ENCODE data around the gene MAD1L1. TPM values are rescaled to one million over a fixed set of nuclear protein-coding genes. Genes with fewer than 3 reads are reported as not detected.

MAD1L1 gene
- total and polyA plus RNA-seq, 10 donors, result 47.3 to 118 (median 68.2) TPM

DNA sequence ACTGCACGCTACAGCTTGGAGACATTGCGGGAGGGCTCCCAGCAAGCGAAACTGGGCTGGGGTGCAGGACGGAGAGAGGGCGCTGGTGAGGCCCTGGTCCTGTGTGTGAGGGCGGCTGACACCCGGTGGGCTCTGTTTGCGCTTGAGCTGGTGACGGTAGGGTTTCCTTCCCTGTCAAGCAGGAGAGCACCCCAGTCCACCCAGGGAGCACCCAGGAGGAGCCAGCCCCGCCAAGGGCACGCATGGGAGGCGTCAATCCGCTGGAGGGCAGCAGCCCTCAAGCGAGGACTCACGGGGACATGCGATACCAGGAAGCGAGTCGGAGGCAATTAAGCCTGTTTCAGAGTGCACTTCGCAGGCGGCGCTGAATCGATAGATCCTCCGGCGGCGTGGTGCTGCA is 109.4 kb downstream of the MAD1L1 start:
- peaks cover 0 to 34% (median 19%) of the 10 kb centered on the region in 6 donors for H3K4me1 ChIP-seq
- H3K27ac ChIP-seq, result no peak overlapping the region
- 89 to 95% (median 92%) methylated on average over 23 to 25 of the region's 25 CpGs for WGBS, 5 donors
- no peaks in the 10 kb centered on the region for H3K9me3 ChIP-seq
- H3K4me3 ChIP-seq, result no peak overlapping the region
- H3K27me3 ChIP-seq (replicated peaks in 1 of 7), result no peaks in the 10 kb centered on the region
- intact Hi-C loops (cut with DNase I; ENCODE audit: low total_unique reads), result no loop called here
- DNase-seq, result no peak
- H3K36me3 ChIP-seq, result peaks cover 0 to 77% (median 21%) of the 10 kb centered on the region in 6 donors
- TF ChIP-seq POLR2A (IDR thresholded peaks at IDR 0.05), result no peak

DNA sequence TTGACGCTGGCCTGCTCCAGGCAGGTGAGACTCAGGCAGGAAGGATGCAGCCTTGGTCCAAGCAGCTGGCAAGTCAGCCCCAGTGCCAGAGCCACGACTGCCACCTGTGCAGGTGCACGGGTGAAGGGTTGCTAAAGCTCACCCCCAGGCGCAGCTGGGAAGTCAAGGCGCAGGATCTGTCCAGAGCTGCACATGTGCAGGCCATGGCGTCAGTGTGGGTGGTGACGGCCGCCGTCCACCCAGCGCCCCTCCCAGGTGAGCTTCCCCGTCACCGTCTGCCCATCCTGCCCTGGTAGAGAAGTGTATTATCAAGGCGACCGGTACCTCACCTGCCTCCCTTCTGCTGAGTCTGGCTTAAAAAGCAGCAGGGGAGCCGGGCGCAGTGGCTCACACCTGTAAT is 110.1 kb downstream of the MAD1L1 start:
- no peaks in the 10 kb centered on the region for H3K27me3 ChIP-seq (replicated peaks in 1 of 7)
- peaks cover 0 to 77% (median 21%) of the 10 kb centered on the region in 6 donors for H3K36me3 ChIP-seq
- H3K9me3 ChIP-seq, result no peaks in the 10 kb centered on the region
- TF ChIP-seq, protein P1, sequence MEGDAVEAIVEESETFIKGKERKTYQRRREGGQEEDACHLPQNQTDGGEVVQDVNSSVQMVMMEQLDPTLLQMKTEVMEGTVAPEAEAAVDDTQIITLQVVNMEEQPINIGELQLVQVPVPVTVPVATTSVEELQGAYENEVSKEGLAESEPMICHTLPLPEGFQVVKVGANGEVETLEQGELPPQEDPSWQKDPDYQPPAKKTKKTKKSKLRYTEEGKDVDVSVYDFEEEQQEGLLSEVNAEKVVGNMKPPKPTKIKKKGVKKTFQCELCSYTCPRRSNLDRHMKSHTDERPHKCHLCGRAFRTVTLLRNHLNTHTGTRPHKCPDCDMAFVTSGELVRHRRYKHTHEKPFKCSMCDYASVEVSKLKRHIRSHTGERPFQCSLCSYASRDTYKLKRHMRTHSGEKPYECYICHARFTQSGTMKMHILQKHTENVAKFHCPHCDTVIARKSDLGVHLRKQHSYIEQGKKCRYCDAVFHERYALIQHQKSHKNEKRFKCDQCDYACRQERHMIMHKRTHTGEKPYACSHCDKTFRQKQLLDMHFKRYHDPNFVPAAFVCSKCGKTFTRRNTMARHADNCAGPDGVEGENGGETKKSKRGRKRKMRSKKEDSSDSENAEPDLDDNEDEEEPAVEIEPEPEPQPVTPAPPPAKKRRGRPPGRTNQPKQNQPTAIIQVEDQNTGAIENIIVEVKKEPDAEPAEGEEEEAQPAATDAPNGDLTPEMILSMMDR (IDR thresholded peaks at IDR 0.05 in 8 of 11, conservative IDR thresholded peaks at IDR 0.05 in 3 of 11), result no peak
- WGBS, 5 donors, result 92 to 97% (median 94%) methylated on average over 8 to 16 of the region's 16 CpGs
- H3K27ac ChIP-seq, result no peak overlapping the region
- intact Hi-C loops (cut with DNase I; ENCODE audit: low total_unique reads), result no loop called here
- H3K4me3 ChIP-seq, result no peak overlapping the region
- H3K4me1 ChIP-seq, result peaks cover 0 to 40% (median 21%) of the 10 kb centered on the region in 6 donors
- DNase-seq, result no peak

DNA sequence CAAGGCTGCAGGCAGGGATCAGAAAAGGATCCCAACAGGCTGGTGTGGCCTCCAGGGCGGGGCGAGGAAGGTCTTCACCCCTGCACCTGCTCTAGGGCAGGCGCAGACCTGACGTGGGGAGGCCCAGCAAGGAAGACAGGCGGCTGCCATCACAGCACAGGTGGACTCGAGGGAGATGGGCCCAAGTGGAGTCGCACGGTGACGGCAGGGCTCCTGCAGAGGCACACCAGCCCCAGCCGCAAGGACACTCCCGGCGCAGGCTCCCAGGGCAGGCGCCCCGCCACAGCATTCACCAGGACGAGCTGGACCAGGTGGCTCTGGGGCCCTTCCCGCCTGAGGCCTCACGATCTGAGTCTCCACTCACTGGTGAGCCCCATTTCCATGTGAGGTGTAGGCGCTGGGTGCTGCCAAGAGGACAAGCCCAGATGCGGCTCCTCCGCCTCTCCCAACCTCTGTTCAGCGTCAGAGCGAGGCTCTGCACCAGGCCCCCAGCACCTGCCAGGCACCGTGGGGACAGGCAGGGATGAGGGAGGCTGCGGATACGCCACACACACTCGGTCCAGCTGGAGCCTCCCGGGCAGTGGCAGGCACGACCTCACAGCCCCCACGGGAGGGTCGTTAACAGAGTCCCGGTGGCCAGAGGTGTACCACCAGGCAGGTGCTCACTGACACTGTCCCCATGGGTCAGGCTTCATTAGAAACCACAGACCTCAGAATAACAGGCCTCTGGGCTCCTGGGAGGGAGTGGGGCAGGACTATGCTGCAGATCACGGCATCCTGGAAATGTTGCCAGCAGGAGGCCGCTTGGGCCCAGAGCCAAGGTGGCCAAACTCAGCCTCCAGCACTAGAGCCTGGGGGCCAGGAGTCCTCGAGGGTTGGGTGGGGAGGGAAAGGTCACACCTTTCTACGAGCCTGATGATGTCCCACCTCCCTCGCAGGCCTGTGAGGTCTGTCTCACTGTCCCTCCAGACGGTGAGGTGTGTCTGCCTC is 111.6 kb downstream of the MAD1L1 start:
- Histone ChIP-seq H3K27me3 (replicated peaks in 1 of 7) (no peaks in the 10 kb centered on the region), H3K4me1 (peaks cover 8 to 54% (median 33%) of the 10 kb centered on the region in 6 donors), H3K4me3 (no peak overlapping the region), H3K27ac (peak overlapping the region in 4 of 8 donors; percentile 18 to 55 (median 48)), H3K36me3 (peaks cover 0 to 62% (median 21%) of the 10 kb centered on the region in 6 donors), H3K9me3 (no peaks in the 10 kb centered on the region)
- DNase-seq, result no peak
- TF ChIP-seq POLR2AphosphoS5 (IDR thresholded peaks at IDR 0.05) (no peak), POLR2A (IDR thresholded peaks at IDR 0.05) (no peak)
- TF ChIP-seq, protein P1 (IDR thresholded peaks at IDR 0.05 in 8 of 11, conservative IDR thresholded peaks at IDR 0.05 in 3 of 11), result no peak
- 82 to 93% (median 90%) methylated on average over 21 to 37 of the region's 37 CpGs for WGBS, 5 donors
- intact Hi-C loops (cut with DNase I; ENCODE audit: low total_unique reads), result no loop called here

DNA sequence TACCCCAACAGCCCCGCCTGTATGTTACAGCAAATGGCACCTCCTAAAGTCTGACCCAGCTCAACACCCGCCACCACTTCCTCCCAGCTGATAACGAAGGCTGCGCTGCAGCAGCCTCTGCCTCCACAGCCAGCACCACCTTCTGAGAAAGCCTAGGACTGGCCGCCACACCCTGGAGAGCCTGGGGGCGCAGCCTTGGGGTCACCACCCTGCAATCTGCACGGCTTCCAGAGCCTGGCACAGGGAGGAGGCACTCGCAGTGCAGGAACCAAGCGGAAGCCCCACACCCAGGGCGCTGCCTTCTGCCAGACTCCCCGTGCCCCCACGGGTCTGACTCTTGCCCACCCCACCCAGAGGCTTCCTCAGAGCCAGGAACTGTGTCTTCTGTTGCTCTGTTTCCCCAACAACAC is 112.5 kb downstream of the MAD1L1 start:
- no peaks in the 10 kb centered on the region for H3K27me3 ChIP-seq (replicated peaks in 1 of 7)
- H3K36me3 ChIP-seq, result peaks cover 0 to 57% (median 14%) of the 10 kb centered on the region in 6 donors
- TF ChIP-seq POLR2AphosphoS5 (IDR thresholded peaks at IDR 0.05) (peak in 1 of 3 donors; percentile 19), POLR2A (IDR thresholded peaks at IDR 0.05) (no peak)
- TF ChIP-seq, protein P1 (IDR thresholded peaks at IDR 0.05 in 8 of 11, conservative IDR thresholded peaks at IDR 0.05 in 3 of 11), result no peak
- H3K4me3 ChIP-seq, result no peak overlapping the region
- H3K27ac ChIP-seq, result peak overlapping the region in 4 of 8 donors; percentile 18 to 55 (median 48)
- peak; percentile 89 for DNase-seq
- intact Hi-C loops (cut with DNase I; ENCODE audit: low total_unique reads), result no loop called here
- H3K4me1 ChIP-seq, result peaks cover 8 to 63% (median 41%) of the 10 kb centered on the region in 6 donors
- H3K9me3 ChIP-seq, result no peaks in the 10 kb centered on the region
- 16 to 40% (median 33%) methylated on average over 9 to 12 of the region's 12 CpGs for WGBS, 5 donors
